ENCODE measurements around the gene KHDC4.

KHDC4 gene

GRCh38 chr1:155884031-155884960, 49.9 kb downstream of the KHDC4 start:
- no peak overlapping the region for H3K4me3 ChIP-seq
- no peaks in the 10 kb centered on the region for H3K36me3 ChIP-seq (ENCODE audit: insufficient read depth, low read length)
- H3K9ac ChIP-seq (ENCODE audit: insufficient read length) = no peak overlapping the region
- no peak overlapping the region for H3K27ac ChIP-seq
- no peaks in the 10 kb centered on the region for H3K9me3 ChIP-seq (ENCODE audit: low read depth, low read length)
- DNase-seq (ENCODE audit: low read depth, low spot score) = no peak
- TF ChIP-seq EZH2 (IDR thresholded peaks at IDR 0.05) = no peak
- TF ChIP-seq FOXP2 (optimal IDR thresholded peaks at IDR 0.05; ENCODE audit: control extremely low read depth, extremely low read length, insufficient read depth) = no peak
- no peak for TF ChIP-seq POLR2AphosphoS5 (IDR thresholded peaks at IDR 0.05; ENCODE audit: borderline replicate concordance, low read depth, low read length)

GRCh38 chr1:155882766-155883165, 51.4 kb downstream of the KHDC4 start:
- Histone ChIP-seq H3K9ac (ENCODE audit: insufficient read length) (no peak overlapping the region), H3K9me3 (ENCODE audit: low read depth, low read length) (no peaks in the 10 kb centered on the region), H3K36me3 (ENCODE audit: insufficient read depth, low read length) (no peaks in the 10 kb centered on the region), H3K4me3 (no peak overlapping the region), H3K27ac (no peak overlapping the region)
- no peak for TF ChIP-seq POLR2AphosphoS5 (IDR thresholded peaks at IDR 0.05; ENCODE audit: borderline replicate concordance, low read depth, low read length)
- no peak for TF ChIP-seq FOXP2 (optimal IDR thresholded peaks at IDR 0.05; ENCODE audit: control extremely low read depth, extremely low read length, insufficient read depth)
- no peak for DNase-seq (ENCODE audit: low read depth, low spot score)

- no peak for DNase-seq (ENCODE audit: low read depth, low spot score)
- Histone ChIP-seq H3K4me3 (no peak overlapping the region), H3K27ac (no peak overlapping the region), H3K9me3 (ENCODE audit: low read depth, low read length) (no peaks in the 10 kb centered on the region), H3K36me3 (ENCODE audit: insufficient read depth, low read length) (no peaks in the 10 kb centered on the region), H3K9ac (ENCODE audit: insufficient read length) (no peak overlapping the region)
- no peak for TF ChIP-seq FOXP2 (optimal IDR thresholded peaks at IDR 0.05; ENCODE audit: control extremely low read depth, extremely low read length, insufficient read depth)
- TF ChIP-seq POLR2AphosphoS5 (IDR thresholded peaks at IDR 0.05; ENCODE audit: borderline replicate concordance, low read depth, low read length) = no peak
- TF ChIP-seq EZH2 (IDR thresholded peaks at IDR 0.05) = no peak
Measured at GRCh38 chr1:155882235-155882634, 52.0 kb downstream of the KHDC4 start.

GRCh38 chr1:155880950-155881349, 53.3 kb downstream of the KHDC4 start:
- Histone ChIP-seq H3K36me3 (ENCODE audit: insufficient read depth, low read length) (no peaks in the 10 kb centered on the region), H3K9ac (ENCODE audit: insufficient read length) (no peak overlapping the region), H3K9me3 (ENCODE audit: low read depth, low read length) (no peaks in the 10 kb centered on the region), H3K27ac (no peak overlapping the region), H3K4me3 (no peak overlapping the region)
- no peak for TF ChIP-seq EZH2 (IDR thresholded peaks at IDR 0.05)
- TF ChIP-seq FOXP2 (optimal IDR thresholded peaks at IDR 0.05; ENCODE audit: control extremely low read depth, extremely low read length, insufficient read depth) = no peak
- no peak for TF ChIP-seq POLR2AphosphoS5 (IDR thresholded peaks at IDR 0.05; ENCODE audit: borderline replicate concordance, low read depth, low read length)
- DNase-seq (ENCODE audit: low read depth, low spot score) = no peak

- no peaks in the 10 kb centered on the region for H3K36me3 ChIP-seq (ENCODE audit: insufficient read depth, low read length)
Measured at GRCh38 chr1:155880251-155880650, 54.0 kb downstream of the KHDC4 start.

GRCh38 chr1:155877945-155878344, 56.3 kb downstream of the KHDC4 start:
- Histone ChIP-seq H3K27ac (no peak overlapping the region), H3K4me3 (no peak overlapping the region), H3K36me3 (ENCODE audit: insufficient read depth, low read length) (no peaks in the 10 kb centered on the region), H3K9ac (ENCODE audit: insufficient read length) (no peak overlapping the region), H3K9me3 (ENCODE audit: low read depth, low read length) (no peaks in the 10 kb centered on the region)
- DNase-seq (ENCODE audit: low read depth, low spot score) = no peak
- TF ChIP-seq EZH2 (IDR thresholded peaks at IDR 0.05) = no peak
- no peak for TF ChIP-seq FOXP2 (optimal IDR thresholded peaks at IDR 0.05; ENCODE audit: control extremely low read depth, extremely low read length, insufficient read depth)
- TF ChIP-seq POLR2AphosphoS5 (IDR thresholded peaks at IDR 0.05; ENCODE audit: borderline replicate concordance, low read depth, low read length) = no peak

More at GRCh38 chr1:155880251-155880650, 54.0 kb downstream of the KHDC4 start:
- TF ChIP-seq EZH2 (IDR thresholded peaks at IDR 0.05) (no peak), POLR2AphosphoS5 (IDR thresholded peaks at IDR 0.05; ENCODE audit: borderline replicate concordance, low read depth, low read length) (no peak), FOXP2 (optimal IDR thresholded peaks at IDR 0.05; ENCODE audit: control extremely low read depth, extremely low read length, insufficient read depth) (no peak)
- no peak overlapping the region for H3K27ac ChIP-seq
- H3K9ac ChIP-seq (ENCODE audit: insufficient read length) = no peak overlapping the region
- DNase-seq (ENCODE audit: low read depth, low spot score) = no peak
- H3K9me3 ChIP-seq (ENCODE audit: low read depth, low read length) = no peaks in the 10 kb centered on the region
- no peak overlapping the region for H3K4me3 ChIP-seq

- H3K4me3 ChIP-seq = no peak overlapping the region
- H3K36me3 ChIP-seq (ENCODE audit: insufficient read depth, low read length) = no peaks in the 10 kb centered on the region
- H3K27ac ChIP-seq = no peak overlapping the region
- no peaks in the 10 kb centered on the region for H3K9me3 ChIP-seq (ENCODE audit: low read depth, low read length)
- no peak overlapping the region for H3K9ac ChIP-seq (ENCODE audit: insufficient read length)
- TF ChIP-seq FOXP2 (optimal IDR thresholded peaks at IDR 0.05; ENCODE audit: control extremely low read depth, extremely low read length, insufficient read depth) (no peak), POLR2AphosphoS5 (IDR thresholded peaks at IDR 0.05; ENCODE audit: borderline replicate concordance, low read depth, low read length) (no peak), EZH2 (IDR thresholded peaks at IDR 0.05) (no peak)
- DNase-seq (ENCODE audit: low read depth, low spot score) = no peak
Measured at GRCh38 chr1:155873860-155874259, 60.4 kb downstream of the KHDC4 start.

- no peak for DNase-seq (ENCODE audit: low read depth, low spot score)
- Histone ChIP-seq H3K9me3 (ENCODE audit: low read depth, low read length) (no peaks in the 10 kb centered on the region), H3K4me3 (no peak overlapping the region), H3K27ac (no peak overlapping the region), H3K36me3 (ENCODE audit: insufficient read depth, low read length) (no peaks in the 10 kb centered on the region), H3K9ac (ENCODE audit: insufficient read length) (no peak overlapping the region)
- TF ChIP-seq POLR2AphosphoS5 (IDR thresholded peaks at IDR 0.05; ENCODE audit: borderline replicate concordance, low read depth, low read length) = no peak
- TF ChIP-seq EZH2 (IDR thresholded peaks at IDR 0.05) = no peak
Measured at GRCh38 chr1:155872527-155872926, 61.7 kb downstream of the KHDC4 start.
